HEK293 (cell line): ENCODE data around the gene PKMYT1.

ENCODE experiments used
- CTCF ChIA-PET: fragments of 350-600 bp; formaldehyde crosslinking; extraction: SDS; loops from one replicate; lab custom pipeline; 2021; ENCODE audit warnings: antibody characterized with exemption; lab: Yijun Ruan, JAX
- POLR2A ChIA-PET: fragments of 300-600 bp; formaldehyde crosslinking; extraction: SDS; loops from one replicate; lab custom pipeline; 2020; ENCODE audit warnings: antibody characterized with exemption, inconsistent platforms; lab: Yijun Ruan, JAX
- H3K27ac ChIP-seq: fragments of 200-500 bp; sonication (Bioruptor generic); 2 replicates; pipeline ENCODE4 v1.5.1; 2014; ENCODE audit warnings: low read depth, low read length, control low read depth, inconsistent platforms; ENCODE audit errors: extremely low read depth
- H3K36me3 ChIP-seq, 2 experiments: fragments of 200-500 bp in 1 of 2; sonication (Bioruptor generic) in 1 of 2; 1 replicate in 1 of 2; 2 replicates in 1 of 2; pipeline ENCODE4 v1.5.1; 2014 to 2017; ENCODE audit warnings: inconsistent platforms in 2 of 2, low read length in 2 of 2; ENCODE audit not compliant: control insufficient read depth in 2 of 2, insufficient read depth in 1 of 2
- H3K4me1 ChIP-seq: fragments of 200-500 bp; sonication (Bioruptor generic); 2 replicates; pipeline ENCODE4 v1.5.1; 2014; ENCODE audit warnings: mild to moderate bottlenecking, low read length, inconsistent platforms; ENCODE audit not compliant: control insufficient read depth, insufficient read depth
- H3K4me3 ChIP-seq: 2 replicates; pipeline ENCODE4 v1.5.1; 2011; ENCODE audit warnings: low read depth, mild to moderate bottlenecking, control low read depth, low read length, moderate library complexity
- H3K9me3 ChIP-seq: fragments of 200-500 bp; sonication (Bioruptor generic); 2 replicates; pipeline ENCODE4 v1.5.1; 2014; ENCODE audit warnings: low read depth, low read length, inconsistent platforms; ENCODE audit not compliant: control insufficient read depth, insufficient read depth
- BCL11A ChIP-seq: fragments of 450-650 bp; formaldehyde crosslinking; IDR thresholded peaks from 2 replicates; pipeline ENCODE4 v1.5.1; 2016; ENCODE audit warnings: low read depth, missing biosample characterization, missing genetic modification characterization
- IKZF3 ChIP-seq: fragments of 450-650 bp; IDR thresholded peaks from 2 replicates; pipeline ENCODE4 v1.5.0; 2018; ENCODE audit warnings: missing biosample characterization, mild to moderate bottlenecking, missing genetic modification characterization, moderate library complexity
- KLF16 ChIP-seq: fragments of 450-650 bp; formaldehyde crosslinking; IDR thresholded peaks from 2 replicates; pipeline ENCODE4 v1.5.1; 2017; ENCODE audit warnings: missing biosample characterization, missing genetic modification characterization
- TCF7L2 ChIP-seq: IDR thresholded peaks from 2 replicates; pipeline ENCODE4 v1.6.1; 2011; ENCODE audit warnings: low read depth, mild to moderate bottlenecking, inconsistent platforms, low read length, moderate library complexity, borderline replicate concordance
- ZBTB1 ChIP-seq: fragments of 450-650 bp; formaldehyde crosslinking; IDR thresholded peaks from 2 replicates; pipeline ENCODE4 v1.5.1; 2016; ENCODE audit warnings: missing biosample characterization, missing genetic modification characterization
- ZFP37 ChIP-seq: fragments of 450-650 bp; formaldehyde crosslinking; IDR thresholded peaks from 2 replicates; pipeline ENCODE4 v1.5.1; 2016; ENCODE audit warnings: missing biosample characterization, missing genetic modification characterization
- ZIC2 ChIP-seq: fragments of 450-650 bp; formaldehyde crosslinking; IDR thresholded peaks from 2 replicates; pipeline ENCODE4 v1.5.1; 2016; ENCODE audit warnings: missing biosample characterization, missing genetic modification characterization
- ZNF133 ChIP-seq: fragments of 450-650 bp; formaldehyde crosslinking; IDR thresholded peaks from 2 replicates; pipeline ENCODE4 v1.5.1; 2016; ENCODE audit warnings: missing biosample characterization, missing genetic modification characterization
- ZNF155 ChIP-seq: fragments of 450-650 bp; formaldehyde crosslinking; IDR thresholded peaks from 2 replicates; pipeline ENCODE4 v1.5.1; 2016; ENCODE audit warnings: missing biosample characterization, missing genetic modification characterization
- ZNF354C ChIP-seq: fragments of 450-650 bp; formaldehyde crosslinking; IDR thresholded peaks from 2 replicates; pipeline ENCODE4 v1.5.1; 2016; ENCODE audit warnings: missing biosample characterization, missing genetic modification characterization, low read depth, borderline replicate concordance
- ZNF394 ChIP-seq: fragments of 450-650 bp; formaldehyde crosslinking; IDR thresholded peaks from 2 replicates; pipeline ENCODE4 v1.5.1; 2016; ENCODE audit warnings: missing biosample characterization, missing genetic modification characterization, mild to moderate bottlenecking, moderate library complexity, borderline replicate concordance
- ZNF529 ChIP-seq: fragments of 450-650 bp; formaldehyde crosslinking; IDR thresholded peaks from 2 replicates; pipeline ENCODE4 v1.5.1; 2017; ENCODE audit warnings: missing genetic modification characterization, missing biosample characterization; ENCODE audit not compliant: insufficient replicate concordance
- ZNF600 ChIP-seq: fragments of 450-650 bp; formaldehyde crosslinking; IDR thresholded peaks from 2 replicates; pipeline ENCODE4 v1.5.1; 2016; ENCODE audit warnings: missing biosample characterization, missing genetic modification characterization
- ZNF624 ChIP-seq: fragments of 450-650 bp; formaldehyde crosslinking; IDR thresholded peaks from 2 replicates; pipeline ENCODE4 v1.5.1; 2017; ENCODE audit warnings: missing biosample characterization, missing genetic modification characterization
- ZNF670 ChIP-seq: fragments of 450-650 bp; formaldehyde crosslinking; IDR thresholded peaks from 2 replicates; pipeline ENCODE4 v1.5.1; 2016; ENCODE audit warnings: missing biosample characterization, missing genetic modification characterization, low read depth
- ZNF768 ChIP-seq: fragments of 450-650 bp; formaldehyde crosslinking; IDR thresholded peaks from 2 replicates; pipeline ENCODE4 v1.5.1; 2018; ENCODE audit warnings: missing biosample characterization, mild to moderate bottlenecking, missing genetic modification characterization
- ZSCAN23 ChIP-seq: fragments of 450-650 bp; formaldehyde crosslinking; IDR thresholded peaks from 2 replicates; pipeline ENCODE4 v1.5.1; 2016; ENCODE audit warnings: missing biosample characterization, missing genetic modification characterization
- ZSCAN4 ChIP-seq: fragments of 450-650 bp; formaldehyde crosslinking; IDR thresholded peaks from 2 replicates; pipeline ENCODE4 v1.5.1; 2017; ENCODE audit warnings: missing biosample characterization, missing genetic modification characterization
- TF ChIP-seq, protein P1 (sequence below): fragments of 450-650 bp; formaldehyde crosslinking; IDR thresholded peaks from 2 replicates; pipeline ENCODE4 v1.5.1; 2016; ENCODE audit warnings: missing biosample characterization, missing genetic modification characterization
- TF ChIP-seq, protein P2 (sequence below): fragments of 450-650 bp; formaldehyde crosslinking; IDR thresholded peaks from 2 replicates; pipeline ENCODE4 v1.5.1; 2016; ENCODE audit warnings: missing biosample characterization, missing genetic modification characterization
- TF ChIP-seq, protein P3 (sequence below): fragments of 450-650 bp; formaldehyde crosslinking; IDR thresholded peaks from 2 replicates; pipeline ENCODE4 v1.5.1; 2016; ENCODE audit warnings: missing biosample characterization, missing genetic modification characterization
- TF ChIP-seq, protein P4 (sequence below): fragments of 450-650 bp; formaldehyde crosslinking; IDR thresholded peaks from 2 replicates; pipeline ENCODE4 v1.5.1; 2016; ENCODE audit warnings: missing biosample characterization, missing genetic modification characterization

PKMYT1 gene

DNA sequence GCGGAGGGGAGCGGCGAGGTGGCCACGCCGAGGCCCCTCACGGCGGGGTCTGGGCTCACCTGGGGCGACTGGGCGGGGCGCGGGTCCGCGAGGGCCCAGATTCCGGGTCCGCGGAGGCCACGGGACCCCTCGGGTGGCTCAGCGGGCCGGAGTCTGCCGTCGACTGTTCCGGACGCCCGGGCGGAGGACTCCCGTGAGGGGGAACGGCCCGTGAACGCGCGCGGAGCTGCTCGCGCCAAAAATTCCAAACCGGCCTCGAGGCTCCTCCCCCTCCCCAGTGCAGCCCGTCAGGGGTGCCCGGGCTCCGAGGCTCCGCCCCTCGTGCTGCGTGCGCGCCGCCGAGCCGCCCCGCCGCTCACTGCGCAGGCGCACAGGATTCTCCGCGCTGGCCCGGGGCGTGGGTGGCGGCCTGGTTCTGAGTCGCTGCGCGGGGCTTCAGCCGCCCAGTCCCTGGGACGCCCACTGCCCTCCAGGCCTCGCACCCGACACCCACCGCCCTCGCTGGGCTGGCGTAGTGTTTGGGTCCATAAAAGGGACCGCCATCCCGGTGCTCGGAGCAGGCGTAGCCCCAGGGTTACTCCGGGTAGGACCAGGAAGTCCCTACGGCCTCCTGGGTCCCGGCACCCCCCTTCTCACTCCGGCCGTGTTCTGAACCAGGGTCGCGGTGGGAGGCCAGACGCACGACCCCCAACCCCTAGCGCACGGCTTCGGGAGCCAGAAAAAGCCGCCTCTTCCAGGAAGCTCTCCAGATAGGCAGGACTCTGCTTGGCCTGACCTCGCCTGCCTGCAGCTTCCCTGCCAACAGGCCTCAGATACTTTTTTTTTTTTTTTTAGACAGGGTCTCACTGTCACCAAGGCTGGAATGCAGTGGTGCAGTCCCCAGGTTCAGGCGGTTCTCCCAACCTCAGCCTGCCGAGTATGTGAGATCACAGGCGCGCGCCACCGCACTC is at the start of gene PKMYT1 (continued):
- no peak for TF ChIP-seq ZNF670 (tag by site-specific recombination)
- TF ChIP-seq KLF16 (tag by site-specific recombination), result peak; percentile 60; the same call in 1 of the 2 replicates
- no peak for TF ChIP-seq ZNF768 (tag by site-specific recombination)
- TF ChIP-seq, protein P1, sequence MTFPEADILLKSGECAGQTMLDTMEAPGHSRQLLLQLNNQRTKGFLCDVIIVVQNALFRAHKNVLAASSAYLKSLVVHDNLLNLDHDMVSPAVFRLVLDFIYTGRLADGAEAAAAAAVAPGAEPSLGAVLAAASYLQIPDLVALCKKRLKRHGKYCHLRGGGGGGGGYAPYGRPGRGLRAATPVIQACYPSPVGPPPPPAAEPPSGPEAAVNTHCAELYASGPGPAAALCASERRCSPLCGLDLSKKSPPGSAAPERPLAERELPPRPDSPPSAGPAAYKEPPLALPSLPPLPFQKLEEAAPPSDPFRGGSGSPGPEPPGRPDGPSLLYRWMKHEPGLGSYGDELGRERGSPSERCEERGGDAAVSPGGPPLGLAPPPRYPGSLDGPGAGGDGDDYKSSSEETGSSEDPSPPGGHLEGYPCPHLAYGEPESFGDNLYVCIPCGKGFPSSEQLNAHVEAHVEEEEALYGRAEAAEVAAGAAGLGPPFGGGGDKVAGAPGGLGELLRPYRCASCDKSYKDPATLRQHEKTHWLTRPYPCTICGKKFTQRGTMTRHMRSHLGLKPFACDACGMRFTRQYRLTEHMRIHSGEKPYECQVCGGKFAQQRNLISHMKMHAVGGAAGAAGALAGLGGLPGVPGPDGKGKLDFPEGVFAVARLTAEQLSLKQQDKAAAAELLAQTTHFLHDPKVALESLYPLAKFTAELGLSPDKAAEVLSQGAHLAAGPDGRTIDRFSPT (tag by site-specific recombination), result peak; percentile 8; the same call in 1 of the 2 replicates
- TF ChIP-seq, protein P2, sequence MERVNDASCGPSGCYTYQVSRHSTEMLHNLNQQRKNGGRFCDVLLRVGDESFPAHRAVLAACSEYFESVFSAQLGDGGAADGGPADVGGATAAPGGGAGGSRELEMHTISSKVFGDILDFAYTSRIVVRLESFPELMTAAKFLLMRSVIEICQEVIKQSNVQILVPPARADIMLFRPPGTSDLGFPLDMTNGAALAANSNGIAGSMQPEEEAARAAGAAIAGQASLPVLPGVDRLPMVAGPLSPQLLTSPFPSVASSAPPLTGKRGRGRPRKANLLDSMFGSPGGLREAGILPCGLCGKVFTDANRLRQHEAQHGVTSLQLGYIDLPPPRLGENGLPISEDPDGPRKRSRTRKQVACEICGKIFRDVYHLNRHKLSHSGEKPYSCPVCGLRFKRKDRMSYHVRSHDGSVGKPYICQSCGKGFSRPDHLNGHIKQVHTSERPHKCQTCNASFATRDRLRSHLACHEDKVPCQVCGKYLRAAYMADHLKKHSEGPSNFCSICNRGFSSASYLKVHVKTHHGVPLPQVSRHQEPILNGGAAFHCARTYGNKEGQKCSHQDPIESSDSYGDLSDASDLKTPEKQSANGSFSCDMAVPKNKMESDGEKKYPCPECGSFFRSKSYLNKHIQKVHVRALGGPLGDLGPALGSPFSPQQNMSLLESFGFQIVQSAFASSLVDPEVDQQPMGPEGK, result peak; percentile 75
- TF ChIP-seq, all 188 proteins: peak for 42

DNA sequence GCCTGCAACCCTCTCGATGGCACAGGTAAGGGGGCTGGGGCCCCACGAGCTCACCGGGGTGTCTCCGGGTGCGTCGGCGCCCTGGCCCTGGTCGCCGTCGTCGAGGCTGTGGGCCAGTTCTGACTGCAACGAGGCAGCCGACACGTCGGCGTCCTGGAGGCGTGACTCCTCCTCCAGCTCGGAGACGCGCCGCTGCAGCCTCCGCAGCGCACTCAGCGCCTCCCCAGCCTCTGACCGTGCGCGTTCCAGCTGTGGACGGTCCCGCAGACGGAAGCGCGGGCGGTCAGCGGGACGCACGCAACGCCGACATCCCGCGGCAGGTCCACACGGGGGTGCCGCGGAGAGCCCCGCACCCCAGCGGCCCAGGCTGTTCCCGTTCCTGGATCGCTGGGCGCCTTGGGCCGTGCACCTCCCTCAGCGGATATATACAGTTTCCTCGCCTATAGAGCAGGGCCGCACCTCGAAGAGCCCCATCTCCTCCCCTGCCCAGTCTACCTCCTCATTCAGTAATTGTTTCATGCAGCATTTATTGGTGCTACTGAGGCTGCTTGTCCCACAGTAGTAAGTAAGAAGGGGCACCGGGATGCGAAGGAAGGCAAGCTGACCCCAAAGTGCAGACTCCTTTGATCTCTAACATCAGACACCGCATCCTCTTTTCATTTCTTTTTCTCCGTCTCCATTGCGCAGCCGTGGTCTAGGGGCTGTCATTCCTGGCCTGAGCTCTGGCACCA is 49.4 kb upstream of the PKMYT1 start:
- ChIA-PET POLR2A (interaction anchor here (0.9 to 11.9 kb wide), 5 partner anchors 10 to 100 kb away, joined by 3 to 247 read pairs (median 4); no protein-coding TSS in a partner anchor), CTCF (interaction anchor here (1.0 to 9.2 kb wide), 9 partner anchors 8 to 121 kb away, joined by 3 to 149 read pairs (median 22); partner anchors contain the start of genes BICDL2, HCFC1R1, THOC6 and TNFRSF12A)
- Histone ChIP-seq H3K27ac (no peak overlapping the region), H3K4me1 (peaks cover 5% of the 10 kb centered on the region), H3K36me3 (peaks cover 0 to 22% of the 10 kb centered on the region in 2 experiments; a peak in 1 of 3 replicates), H3K4me3 (no peak overlapping the region), H3K9me3 (no peaks in the 10 kb centered on the region)
- no peak for TF ChIP-seq ZFP37 (tag by site-specific recombination)
- TF ChIP-seq, protein P3, sequence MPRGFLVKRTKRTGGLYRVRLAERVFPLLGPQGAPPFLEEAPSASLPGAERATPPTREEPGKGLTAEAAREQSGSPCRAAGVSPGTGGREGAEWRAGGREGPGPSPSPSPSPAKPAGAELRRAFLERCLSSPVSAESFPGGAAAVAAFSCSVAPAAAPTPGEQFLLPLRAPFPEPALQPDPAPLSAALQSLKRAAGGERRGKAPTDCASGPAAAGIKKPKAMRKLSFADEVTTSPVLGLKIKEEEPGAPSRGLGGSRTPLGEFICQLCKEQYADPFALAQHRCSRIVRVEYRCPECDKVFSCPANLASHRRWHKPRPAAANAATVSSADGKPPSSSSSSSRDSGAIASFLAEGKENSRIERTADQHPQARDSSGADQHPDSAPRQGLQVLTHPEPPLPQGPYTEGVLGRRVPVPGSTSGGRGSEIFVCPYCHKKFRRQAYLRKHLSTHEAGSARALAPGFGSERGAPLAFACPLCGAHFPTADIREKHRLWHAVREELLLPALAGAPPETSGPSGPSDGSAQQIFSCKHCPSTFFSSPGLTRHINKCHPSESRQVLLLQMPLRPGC (tag by site-specific recombination), result no peak
- no peak for TF ChIP-seq BCL11A (tag by site-specific recombination)
- TF ChIP-seq ZNF133 (tag by site-specific recombination), result no peak
- no peak for TF ChIP-seq ZSCAN23 (tag by site-specific recombination)
- no peak for TF ChIP-seq ZNF354C (tag by site-specific recombination)
- TF ChIP-seq IKZF3 (tag by site-specific recombination), result no peak
- no peak for TF ChIP-seq ZNF155
- TF ChIP-seq ZSCAN4 (tag by site-specific recombination), result no peak
- no peak for TF ChIP-seq ZBTB1
- TF ChIP-seq ZNF529 (tag by site-specific recombination), result no peak
- no peak for TF ChIP-seq ZNF600 (tag by site-specific recombination)
- no peak for TF ChIP-seq ZIC2
- TF ChIP-seq, protein P4, sequence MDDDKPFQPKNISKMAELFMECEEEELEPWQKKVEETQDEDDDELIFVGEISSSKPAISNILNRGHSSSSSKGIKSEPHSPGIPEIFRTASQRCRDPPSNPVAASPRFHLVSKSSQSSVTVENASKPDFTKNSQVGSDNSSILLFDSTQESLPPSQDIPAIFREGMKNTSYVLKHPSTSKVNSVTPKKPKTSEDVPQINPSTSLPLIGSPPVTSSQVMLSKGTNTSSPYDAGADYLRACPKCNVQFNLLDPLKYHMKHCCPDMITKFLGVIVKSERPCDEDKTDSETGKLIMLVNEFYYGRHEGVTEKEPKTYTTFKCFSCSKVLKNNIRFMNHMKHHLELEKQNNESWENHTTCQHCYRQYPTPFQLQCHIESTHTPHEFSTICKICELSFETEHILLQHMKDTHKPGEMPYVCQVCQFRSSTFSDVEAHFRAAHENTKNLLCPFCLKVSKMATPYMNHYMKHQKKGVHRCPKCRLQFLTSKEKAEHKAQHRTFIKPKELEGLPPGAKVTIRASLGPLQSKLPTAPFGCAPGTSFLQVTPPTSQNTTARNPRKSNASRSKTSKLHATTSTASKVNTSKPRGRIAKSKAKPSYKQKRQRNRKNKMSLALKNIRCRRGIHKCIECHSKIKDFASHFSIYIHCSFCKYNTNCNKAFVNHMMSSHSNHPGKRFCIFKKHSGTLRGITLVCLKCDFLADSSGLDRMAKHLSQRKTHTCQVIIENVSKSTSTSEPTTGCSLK, result no peak
- TF ChIP-seq ZNF624 (tag by site-specific recombination), result no peak
- no peak for TF ChIP-seq ZNF394 (tag by site-specific recombination)
- no peak for TF ChIP-seq TCF7L2
- no peak for TF ChIP-seq KLF16 (tag by site-specific recombination)
